GM10266 (cell line): ENCODE results near the gene GRIA4.

Experiments used
- DNase-seq: peaks from one replicate; pipeline ENCODE4 v3.0.0; 2012; ENCODE audit errors: extremely low spot score
- CTCF ChIP-seq: IDR thresholded peaks from 2 replicates; pipeline ENCODE4 v1.5.1; 2012; ENCODE audit warnings: mild to moderate bottlenecking, low read depth; ENCODE audit not compliant: control insufficient read depth, insufficient read depth; ENCODE audit errors: missing control alignments

Gene GRIA4

GRCh38 chr11:105635466-105635865 is 25.6 kb downstream of the GRIA4 start:
- no peak for DNase-seq
- no peak for TF ChIP-seq CTCF

DNA sequence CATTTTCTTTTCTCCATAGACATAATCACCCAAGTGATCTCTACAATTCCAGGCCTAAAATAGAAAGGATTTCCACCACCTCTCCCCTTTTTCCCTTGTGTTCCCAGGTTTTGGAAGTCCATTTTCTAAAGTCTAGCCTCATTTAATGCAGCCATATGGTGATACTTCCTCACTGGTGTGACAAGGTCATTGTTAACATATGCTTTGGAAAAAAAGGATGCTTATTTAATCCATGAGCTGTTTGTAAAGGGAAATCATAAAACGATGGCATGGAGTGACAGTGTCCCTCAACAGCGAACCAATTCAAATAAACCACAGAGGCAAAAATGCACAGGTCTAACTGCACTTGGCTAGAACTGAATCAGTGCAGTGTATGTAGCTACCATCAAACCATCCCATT is 26.6 kb downstream of the GRIA4 start:
- TF ChIP-seq CTCF = no peak
- DNase-seq = no peak

DNA sequence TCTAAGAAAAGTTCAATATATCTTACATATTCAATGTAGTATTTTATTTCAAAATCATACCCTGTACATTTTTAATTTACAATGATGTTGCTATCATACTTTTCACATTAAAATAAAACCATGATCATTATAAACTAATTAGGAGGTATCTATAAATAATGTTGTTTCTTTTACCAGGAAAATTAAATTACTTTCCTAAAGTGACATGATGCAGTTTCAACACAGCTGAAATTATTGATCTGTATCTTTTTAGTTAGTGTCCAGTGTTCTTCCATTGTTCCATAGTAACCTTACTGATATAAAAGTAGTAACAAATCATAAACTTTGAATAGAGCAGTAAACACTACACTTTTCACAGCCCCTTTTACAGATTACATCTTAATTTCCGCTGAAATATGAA is 29.7 kb downstream of the GRIA4 start:
- DNase-seq = no peak
- no peak for TF ChIP-seq CTCF

DNA sequence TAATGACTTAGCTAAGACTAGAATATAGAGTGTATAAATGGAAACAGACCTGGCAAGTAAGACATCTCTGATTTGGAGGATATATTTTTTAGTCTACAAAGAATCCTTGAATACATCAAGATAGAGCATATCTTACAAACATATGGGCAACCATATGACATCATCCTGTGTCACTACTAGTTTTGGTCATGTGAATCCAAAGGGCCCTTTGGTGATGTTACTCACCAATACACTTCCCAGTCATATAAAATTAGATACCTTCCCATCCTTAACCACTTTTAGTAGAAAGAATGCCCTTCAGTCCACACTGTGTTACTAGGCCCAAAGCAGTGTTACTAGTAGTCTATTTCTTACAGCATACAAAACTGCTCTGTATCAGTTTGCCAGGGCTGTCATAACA is 31.6 kb downstream of the GRIA4 start:
- DNase-seq = no peak
- no peak for TF ChIP-seq CTCF

DNA sequence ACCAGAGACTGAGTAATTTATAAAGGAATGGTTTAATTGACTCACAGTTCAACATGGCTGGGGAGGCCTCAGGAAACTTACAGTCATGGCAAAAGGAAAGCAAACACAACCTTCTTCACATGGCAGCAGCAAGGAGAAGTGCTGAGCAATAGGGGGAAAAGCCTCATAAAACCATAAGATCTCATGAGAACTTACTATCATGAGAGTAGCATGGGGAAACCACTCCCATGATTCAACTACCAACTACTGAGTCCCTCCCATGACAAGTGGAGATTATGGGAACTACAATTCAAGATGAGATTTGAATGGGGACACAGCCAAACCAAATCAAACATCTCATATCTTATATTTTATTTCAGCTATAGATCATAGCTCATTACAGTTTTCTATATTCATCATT is 33.0 kb downstream of the GRIA4 start:
- no peak for DNase-seq
- no peak for TF ChIP-seq CTCF

- TF ChIP-seq CTCF = no peak
- no peak for DNase-seq
These were observed 35.1 kb downstream of the GRIA4 start for GRCh38 chr11:105644839-105645573.

GRCh38 chr11:105647780-105648179 is 37.9 kb downstream of the GRIA4 start:
- no peak for DNase-seq
- TF ChIP-seq CTCF = no peak
